Stromal cell of bone marrow (primary cell): ENCODE results near the gene CSF3R.
"Not testable (repeated sequence)": the region's sequence is repeated elsewhere in the genome, so short reads cannot be mapped to it uniquely, and the experiment has no call there.

Source experiments
- DNase-seq: peaks from one replicate; pipeline ENCODE4 v3.0.0-alpha.2; 2012; ENCODE audit warnings: low read depth

CSF3R gene

GRCh38 chr1:36513676-36514473, 31.2 kb upstream of the CSF3R start:
- no peak for DNase-seq

- DNase-seq: no peak
Measured at GRCh38 chr1:36512842-36513241, 30.1 kb upstream of the CSF3R start.

- no peak for DNase-seq
Measured at GRCh38 chr1:36511804-36512798, 29.4 kb upstream of the CSF3R start.

- DNase-seq: not testable (repeated sequence)
Measured at GRCh38 chr1:36511220-36511619, 28.5 kb upstream of the CSF3R start.

DNA sequence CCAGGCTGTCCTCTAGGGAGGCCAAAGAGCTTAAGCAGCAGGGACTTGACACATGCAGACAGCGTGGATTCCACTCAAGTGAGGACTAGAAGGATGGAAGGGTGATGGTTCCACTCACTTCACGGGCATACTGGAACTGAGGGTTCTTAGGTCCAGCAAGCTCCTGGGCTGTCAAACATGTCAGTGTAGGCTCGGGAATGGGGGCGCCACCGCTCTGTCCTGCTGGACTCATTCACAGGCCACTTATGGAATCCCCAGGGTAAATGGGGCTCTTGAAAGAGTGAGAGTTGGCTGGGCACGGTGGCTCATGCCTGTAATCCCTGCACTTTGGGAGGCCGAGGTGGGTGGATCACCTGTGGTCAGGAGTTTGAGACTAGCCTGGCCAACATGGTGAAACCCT, 27.7 kb upstream of the CSF3R start:
- no peak for DNase-seq

GRCh38 chr1:36508257-36508656, 25.5 kb upstream of the CSF3R start:
- DNase-seq: no peak

- no peak for DNase-seq
Measured at GRCh38 chr1:36506276-36506920, 23.7 kb upstream of the CSF3R start.

- no peak for DNase-seq
Measured at GRCh38 chr1:36503733-36504132, 21.0 kb upstream of the CSF3R start.

- DNase-seq: no peak
Measured at GRCh38 chr1:36503159-36503558, 20.4 kb upstream of the CSF3R start.

GRCh38 chr1:36502616-36503015, 19.9 kb upstream of the CSF3R start:
- DNase-seq: no peak

DNA sequence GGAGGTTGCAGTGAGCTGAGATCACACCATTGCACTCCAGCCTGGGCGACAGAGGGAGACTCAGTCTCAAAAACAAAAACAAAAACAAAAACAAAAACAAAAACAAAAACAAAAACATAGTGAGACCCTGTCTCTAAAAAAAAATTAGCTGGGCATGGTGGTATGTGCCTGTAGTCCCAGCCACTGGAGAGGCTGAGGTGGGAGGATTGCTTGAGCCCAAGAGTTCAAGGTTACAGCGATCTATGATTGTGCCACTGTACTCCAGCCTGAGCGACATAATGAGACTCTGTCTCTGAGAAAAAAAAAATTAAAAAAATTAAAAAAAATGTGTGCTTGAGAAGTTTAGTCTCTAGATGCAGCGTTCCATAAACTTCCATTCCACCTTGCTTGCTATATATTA, 19.2 kb upstream of the CSF3R start:
- DNase-seq: not testable (repeated sequence)

- no peak for DNase-seq
Measured at GRCh38 chr1:36497207-36497606, 14.5 kb upstream of the CSF3R start.

DNA sequence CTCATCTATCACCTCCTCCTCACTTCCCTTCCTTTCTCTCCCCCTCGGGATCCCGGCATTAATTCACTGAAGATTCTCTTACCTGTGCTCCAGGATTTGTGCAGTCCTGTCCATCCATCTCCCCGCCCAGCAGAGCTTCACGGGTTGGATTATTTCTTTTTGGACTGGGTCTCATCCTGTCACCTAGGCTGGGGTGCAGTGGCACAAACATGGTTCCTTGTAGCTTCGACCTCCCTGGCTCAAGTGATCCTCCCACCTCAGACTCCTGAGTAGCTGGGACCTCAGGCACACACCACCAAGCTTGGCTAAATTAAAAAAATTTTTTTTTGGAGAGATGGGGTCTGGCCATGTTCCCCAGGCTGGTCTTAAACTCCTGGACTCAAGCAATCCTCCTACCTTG, 12.3 kb upstream of the CSF3R start:
- DNase-seq: no peak

GRCh38 chr1:36493524-36493923, 10.8 kb upstream of the CSF3R start:
- DNase-seq: no peak

DNA sequence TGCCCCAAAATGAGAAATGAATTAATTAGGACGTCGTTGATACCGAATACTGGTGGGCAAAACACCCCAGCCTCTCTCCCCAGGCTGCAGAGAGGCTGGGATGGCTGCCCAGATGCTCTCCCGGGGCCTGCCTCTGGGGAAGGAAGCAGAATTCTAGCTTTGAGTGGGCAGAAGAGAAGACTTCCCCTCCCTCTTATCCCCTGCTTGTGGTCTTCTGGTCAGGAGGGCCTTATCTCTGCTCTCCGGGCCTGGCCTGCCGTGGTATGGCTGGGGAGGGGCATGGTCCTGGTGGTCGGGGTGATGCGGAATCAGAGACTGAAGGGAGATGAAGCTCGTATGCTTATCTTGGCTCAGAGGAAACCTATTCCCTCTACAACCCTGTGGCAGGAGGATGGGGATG, 9.8 kb upstream of the CSF3R start:
- DNase-seq: no peak

GRCh38 chr1:36489258-36490051, 6.7 kb upstream of the CSF3R start:
- not testable (repeated sequence) for DNase-seq

DNA sequence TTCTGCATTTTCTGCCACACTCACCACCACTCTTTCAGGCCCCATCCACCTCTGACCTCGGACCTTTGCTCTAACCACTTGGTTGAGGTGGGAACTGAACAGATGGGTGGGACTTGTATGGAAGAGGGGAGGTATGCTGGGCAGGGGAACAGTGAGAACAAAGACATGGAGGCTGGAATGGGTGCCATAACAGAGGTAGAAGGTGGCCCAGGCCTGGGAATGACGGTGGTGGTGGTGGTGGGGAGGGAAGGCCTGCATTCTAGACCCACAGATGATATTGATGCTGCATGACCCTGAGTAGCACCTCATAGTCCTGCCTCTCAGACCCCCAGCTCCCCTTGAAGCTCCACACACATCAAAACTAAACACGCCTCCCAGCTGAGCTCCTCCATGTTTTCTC, 5.2 kb upstream of the CSF3R start:
- DNase-seq: no peak

DNA sequence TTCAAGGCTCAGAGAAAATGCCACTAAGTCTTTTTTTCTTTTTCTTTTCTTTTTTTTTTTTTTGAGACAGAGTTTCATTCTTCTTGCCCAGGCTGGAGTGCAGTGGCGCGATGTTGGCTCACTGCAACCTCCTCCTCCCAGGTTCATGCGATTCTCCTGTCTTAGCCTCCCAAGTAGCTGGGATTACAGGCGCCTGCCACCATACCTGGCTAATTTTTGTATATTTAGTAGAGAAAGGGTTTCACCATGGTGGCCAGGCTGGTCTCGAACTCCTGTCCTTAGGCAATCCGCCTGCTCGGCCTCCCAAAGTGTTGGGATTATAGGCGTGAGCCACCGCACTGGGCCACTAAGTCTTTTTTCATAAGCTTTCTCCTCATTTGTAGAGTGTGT, 4.6 kb upstream of the CSF3R start:
- DNase-seq: not testable (repeated sequence)

- DNase-seq: no peak
Measured at GRCh38 chr1:36486439-36487335, 4.0 kb upstream of the CSF3R start.

DNA sequence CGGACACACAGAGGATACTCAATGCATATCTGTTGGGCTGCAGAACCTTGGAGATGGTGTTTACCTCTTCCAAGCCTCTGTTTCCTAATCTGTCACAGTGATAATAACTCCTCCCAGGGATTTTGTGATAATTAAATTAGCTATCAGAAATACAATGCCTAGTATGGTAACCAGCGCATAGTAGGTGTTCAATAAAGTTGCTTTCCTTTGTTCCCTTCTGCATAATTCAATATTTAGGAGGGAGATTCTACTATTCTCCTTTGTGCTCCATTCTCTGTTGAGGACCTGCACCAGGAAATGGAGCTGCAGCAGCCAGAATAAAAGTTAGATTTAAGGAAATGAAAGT, 3.4 kb upstream of the CSF3R start:
- DNase-seq: no peak

GRCh38 chr1:36484099-36484498, 1.4 kb upstream of the CSF3R start:
- DNase-seq: no peak
